Measurements from ENCODE around the gene ABCA4. TPM values are rescaled to one million over a fixed set of nuclear protein-coding genes. Genes with fewer than 3 reads are reported as not detected.

Gene ABCA4
- total and polyA plus RNA-seq, 2 donors (not counting 3 experiments of a cell fraction or from before 2014, with no cell fraction given), result 2.3 to 4.9 TPM

DNA sequence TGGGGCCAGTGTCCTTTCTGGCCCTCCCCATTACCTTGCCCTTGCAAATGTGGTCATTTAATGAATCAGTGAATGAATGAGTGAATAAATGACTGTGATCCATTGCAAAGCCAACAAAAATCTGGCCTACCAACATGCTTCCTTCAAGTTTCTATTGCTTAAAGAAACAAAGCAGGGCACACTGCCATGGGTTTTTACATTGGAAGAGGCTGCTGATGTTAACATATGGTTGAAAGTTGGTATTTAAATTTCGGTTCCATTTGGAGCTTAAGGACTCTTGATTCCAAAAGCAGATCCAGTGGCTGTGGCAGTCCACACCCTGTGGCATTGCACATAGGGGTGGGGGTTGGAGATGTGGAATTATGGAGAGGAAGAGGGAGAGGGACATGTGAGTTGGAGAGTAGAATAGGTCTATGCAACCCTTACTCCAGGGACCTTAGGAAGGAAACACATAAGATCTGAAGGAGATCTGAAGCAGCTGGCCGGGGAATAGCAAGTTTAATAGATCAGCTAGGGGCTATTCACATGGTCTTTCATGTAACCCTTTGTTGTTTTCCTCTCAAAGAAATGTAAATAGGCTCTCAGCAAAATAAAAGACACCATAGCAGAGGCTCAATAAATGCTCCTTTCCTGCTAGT, 7.2 kb downstream of the ABCA4 start:
- Histone ChIP-seq H3K27me3 (ENCODE audit: control insufficient read depth in 2 of 2, insufficient read depth in 2 of 2, low read length in 2 of 2) (no peaks in the 10 kb centered on the region), H3K79me2 (ENCODE audit: control insufficient read depth, insufficient read depth, low read length) (no peaks in the 10 kb centered on the region), H3K9me1 (replicated peaks; ENCODE audit: control insufficient read depth, extremely low read depth, insufficient read depth, low read length) (no peaks in the 10 kb centered on the region), H3K9me3 (replicated peaks; ENCODE audit: control insufficient read depth, insufficient read depth, low read length) (no peaks in the 10 kb centered on the region), H3K9ac (replicated peaks; ENCODE audit: extremely low read depth, insufficient read depth, low read length) (no peak overlapping the region), H3K4me1 (ENCODE audit: control insufficient read depth, extremely low read depth, insufficient read depth, low read length) (peaks cover 4% of the 10 kb centered on the region), H3K4me2 (ENCODE audit: insufficient read depth, low read length) (no peak overlapping the region), H3K36me3 (ENCODE audit: control insufficient read depth in 2 of 2, extremely low read depth in 1 of 2, insufficient read depth in 2 of 2, low read length in 2 of 2) (no peaks in the 10 kb centered on the region), H3K27ac (ENCODE audit: insufficient read depth, low read depth, low read length) (no peak overlapping the region), H3K4me3 (replicated peaks in 1 of 3; ENCODE audit: insufficient read depth in 1 of 3, low read depth in 1 of 3, low read length in 3 of 3) (no peak overlapping the region), H4K20me1 (replicated peaks; ENCODE audit: control insufficient read depth, extremely low read depth, insufficient read depth, low read length) (no peaks in the 10 kb centered on the region), H2AFZ (ENCODE audit: low read depth, low read length) (no peak overlapping the region)
- TF ChIP-seq POLR2AphosphoS5 (IDR thresholded peaks at IDR 0.05; ENCODE audit: insufficient read depth, low read depth, low read length) (no peak), MYC (IDR thresholded peaks at IDR 0.05; ENCODE audit: low read depth, low read length) (no peak)
- TF ChIP-seq, protein P1, sequence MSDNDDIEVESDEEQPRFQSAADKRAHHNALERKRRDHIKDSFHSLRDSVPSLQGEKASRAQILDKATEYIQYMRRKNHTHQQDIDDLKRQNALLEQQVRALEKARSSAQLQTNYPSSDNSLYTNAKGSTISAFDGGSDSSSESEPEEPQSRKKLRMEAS (IDR thresholded peaks at IDR 0.05; ENCODE audit: insufficient read depth, insufficient read length), result no peak
- ChIA-PET CTCF (no interaction called here), POLR2A (no interaction called here)
- no peak for FAIRE-seq
- intact Hi-C loops (cut with micrococcal nuclease) (no loop called here), dilution Hi-C loops (cut with MboI; ENCODE audit: extremely low pct_ligation_motif_present, low sequenced_read_pairs) (no loop called here)
- no TSS peak for BruUV-seq (replicated peaks)
- DNase-seq (ENCODE audit: low read depth, low spot score), result peak; percentile 55

DNA sequence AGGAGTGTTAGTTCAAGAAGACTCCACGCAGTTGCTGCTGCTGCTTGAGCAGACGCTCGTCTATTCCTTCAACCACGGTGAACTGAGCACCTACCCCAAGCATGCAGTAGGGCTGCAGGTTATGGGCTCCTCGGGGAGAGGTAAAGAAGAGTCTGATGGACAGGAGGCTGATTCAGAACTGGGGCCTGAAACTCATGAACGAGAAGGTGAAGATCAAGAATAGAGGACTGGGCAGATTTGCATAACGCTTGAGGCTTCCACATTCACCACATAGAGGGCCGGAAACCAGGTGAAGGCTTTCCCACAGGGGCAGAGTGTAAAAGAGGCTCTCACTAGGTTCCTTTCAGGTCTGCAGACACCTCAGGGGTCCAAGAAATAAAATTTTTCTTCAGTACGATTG, 9.1 kb downstream of the ABCA4 start:
- CTCF ChIA-PET, result no interaction called here
- TF ChIP-seq JUN (IDR thresholded peaks at IDR 0.05; ENCODE audit: borderline replicate concordance, insufficient read depth, insufficient read length, low read depth) (no peak), POLR2A (IDR thresholded peaks at IDR 0.05; ENCODE audit: low read depth, low read length) (no peak)
- dilution Hi-C loops (cut with MboI; ENCODE audit: extremely low pct_ligation_motif_present, low sequenced_read_pairs) (no loop called here), intact Hi-C loops (cut with micrococcal nuclease) (no loop called here)
- H4K20me1 ChIP-seq (replicated peaks; ENCODE audit: control insufficient read depth, extremely low read depth, insufficient read depth, low read length), result no peaks in the 10 kb centered on the region
- no peak overlapping the region for H3K9ac ChIP-seq (replicated peaks; ENCODE audit: extremely low read depth, insufficient read depth, low read length)
- no peaks in the 10 kb centered on the region for H3K9me1 ChIP-seq (replicated peaks; ENCODE audit: control insufficient read depth, extremely low read depth, insufficient read depth, low read length)
- H3K4me1 ChIP-seq (ENCODE audit: control insufficient read depth, extremely low read depth, insufficient read depth, low read length), result peaks cover 4% of the 10 kb centered on the region
- H2AFZ ChIP-seq (ENCODE audit: low read depth, low read length), result no peak overlapping the region
- no peak overlapping the region for H3K27ac ChIP-seq (ENCODE audit: insufficient read depth, low read depth, low read length)
- H3K79me2 ChIP-seq (ENCODE audit: control insufficient read depth, insufficient read depth, low read length), result no peaks in the 10 kb centered on the region
- POLR2A ChIA-PET, result no interaction called here
- DNase-seq (ENCODE audit: low read depth, low spot score) (no peak), FAIRE-seq (no peak)
- no peaks in the 10 kb centered on the region for H3K36me3 ChIP-seq (ENCODE audit: control insufficient read depth in 2 of 2, extremely low read depth in 1 of 2, insufficient read depth in 2 of 2, low read length in 2 of 2)
- H3K27me3 ChIP-seq (ENCODE audit: control insufficient read depth in 2 of 2, insufficient read depth in 2 of 2, low read length in 2 of 2), result no peaks in the 10 kb centered on the region
- no peaks in the 10 kb centered on the region for H3K9me3 ChIP-seq (replicated peaks; ENCODE audit: control insufficient read depth, insufficient read depth, low read length)
- no TSS peak for BruUV-seq (replicated peaks)
- no peak overlapping the region for H3K4me2 ChIP-seq (ENCODE audit: insufficient read depth, low read length)
- no peak overlapping the region for H3K4me3 ChIP-seq (replicated peaks in 1 of 3; ENCODE audit: insufficient read depth in 1 of 3, low read depth in 1 of 3, low read length in 3 of 3)

Measured in endothelial cell of umbilical vein (primary cell).